ENCODE measurements around the gene SLIT3. TPM values are rescaled to one million over a fixed set of nuclear protein-coding genes. Genes with fewer than 3 reads are reported as not detected.

The SLIT3 gene
- total RNA-seq, 1 donor from 2014 or later: 0.22 TPM

- no peak overlapping the region for H3K4me3 ChIP-seq
- no peaks in the 10 kb centered on the region for H4K20me1 ChIP-seq (ENCODE audit: low read depth)
- H3K4me1 Mint-ChIP-seq: peaks cover 38% of the 10 kb centered on the region
- peaks cover 67% of the 10 kb centered on the region for H3K27me3 ChIP-seq
- peaks cover 8% of the 10 kb centered on the region for H3F3A ChIP-seq (ENCODE audit: low read depth)
- no peak for TF ChIP-seq EZH2 (IDR thresholded peaks at IDR 0.05)
- TF ChIP-seq EZH2phosphoT487 (IDR thresholded peaks at IDR 0.05): no peak
- no peak for TF ChIP-seq CTCF (IDR thresholded peaks at IDR 0.05)
- H3K36me3 ChIP-seq: no peaks in the 10 kb centered on the region
- peaks cover 2% of the 10 kb centered on the region for H3K9me3 Mint-ChIP-seq
- DNase-seq (ENCODE audit: low spot score): no peak
- H2AFZ ChIP-seq (replicated peaks): no peak overlapping the region
- H3K36me3 Mint-ChIP-seq: no peaks in the 10 kb centered on the region
- H3K4me3 Mint-ChIP-seq: no peak overlapping the region
- peaks cover 11% of the 10 kb centered on the region for H3K27me3 Mint-ChIP-seq (ENCODE audit: insufficient read depth, low read depth)
- H3K27ac ChIP-seq: no peak overlapping the region
- no peak overlapping the region for H3K9ac ChIP-seq
- H3K27ac Mint-ChIP-seq: no peak overlapping the region
- peaks cover 9% of the 10 kb centered on the region for H3K4me1 ChIP-seq
- no peaks in the 10 kb centered on the region for H3K9me3 ChIP-seq (ENCODE audit: low read depth)
- H3K79me2 ChIP-seq (ENCODE audit: low read depth): no peaks in the 10 kb centered on the region
- H3K4me2 ChIP-seq: no peak overlapping the region
Measured at GRCh38 chr5:169303119-169303515, 2.2 kb upstream of the SLIT3 start.

- TF ChIP-seq EZH2 (IDR thresholded peaks at IDR 0.05) (no peak), EZH2phosphoT487 (IDR thresholded peaks at IDR 0.05) (no peak), CTCF (IDR thresholded peaks at IDR 0.05) (peak; percentile 99)
- Histone ChIP-seq H3K4me3 (no peak overlapping the region), H2AFZ (replicated peaks) (peak overlapping the region; percentile 80), H3K4me2 (no peak overlapping the region), H3K36me3 (no peaks in the 10 kb centered on the region), H4K20me1 (ENCODE audit: low read depth) (no peaks in the 10 kb centered on the region), H3K27me3 (peaks cover 72% of the 10 kb centered on the region), H3K79me2 (ENCODE audit: low read depth) (no peaks in the 10 kb centered on the region), H3K9me3 (ENCODE audit: low read depth) (no peaks in the 10 kb centered on the region), H3K9ac (no peak overlapping the region), H3K4me1 (peaks cover 9% of the 10 kb centered on the region), H3K27ac (no peak overlapping the region), H3F3A (ENCODE audit: low read depth) (peaks cover 8% of the 10 kb centered on the region)
- no peaks in the 10 kb centered on the region for H3K36me3 Mint-ChIP-seq
- H3K9me3 Mint-ChIP-seq: peaks cover 2% of the 10 kb centered on the region
- H3K27me3 Mint-ChIP-seq (ENCODE audit: insufficient read depth, low read depth): peaks cover 11% of the 10 kb centered on the region
- H3K4me1 Mint-ChIP-seq: peaks cover 40% of the 10 kb centered on the region
- H3K4me3 Mint-ChIP-seq: peak overlapping the region; percentile 86
- H3K27ac Mint-ChIP-seq: no peak overlapping the region
- DNase-seq (ENCODE audit: low spot score): peak; percentile 83
Measured at GRCh38 chr5:169302491-169303118, 1.7 kb upstream of the SLIT3 start.

GRCh38 chr5:169301986-169302385, 1.0 kb upstream of the SLIT3 start:
- H4K20me1 ChIP-seq (ENCODE audit: low read depth): no peaks in the 10 kb centered on the region
- peak overlapping the region; percentile 96 for H3K4me2 ChIP-seq
- H3K27ac ChIP-seq: no peak overlapping the region
- Mint-ChIP-seq H3K36me3 (no peaks in the 10 kb centered on the region), H3K9me3 (peaks cover 2% of the 10 kb centered on the region), H3K27ac (no peak overlapping the region), H3K27me3 (ENCODE audit: insufficient read depth, low read depth) (peaks cover 11% of the 10 kb centered on the region), H3K4me3 (peak overlapping the region; percentile 86), H3K4me1 (peaks cover 45% of the 10 kb centered on the region)
- TF ChIP-seq EZH2phosphoT487 (IDR thresholded peaks at IDR 0.05) (no peak), EZH2 (IDR thresholded peaks at IDR 0.05) (no peak), CTCF (IDR thresholded peaks at IDR 0.05) (no peak)
- peaks cover 78% of the 10 kb centered on the region for H3K27me3 ChIP-seq
- no peaks in the 10 kb centered on the region for H3K36me3 ChIP-seq
- H3K9me3 ChIP-seq (ENCODE audit: low read depth): no peaks in the 10 kb centered on the region
- H2AFZ ChIP-seq (replicated peaks): no peak overlapping the region
- peaks cover 8% of the 10 kb centered on the region for H3F3A ChIP-seq (ENCODE audit: low read depth)
- H3K9ac ChIP-seq: no peak overlapping the region
- no peaks in the 10 kb centered on the region for H3K79me2 ChIP-seq (ENCODE audit: low read depth)
- no peak for DNase-seq (ENCODE audit: low spot score)
- peak overlapping the region; percentile 59 for H3K4me3 ChIP-seq
- H3K4me1 ChIP-seq: peaks cover 9% of the 10 kb centered on the region
